ENCODE measurements around the gene GJE1. TPM values are rescaled to one million over a fixed set of nuclear protein-coding genes. Genes with fewer than 3 reads are reported as not detected.

GJE1 gene
- total and polyA plus RNA-seq, 5 donors from 2014 or later, result not detected

- peaks cover 29% of the 10 kb centered on the region for H3K36me3 Mint-ChIP-seq
- no peaks in the 10 kb centered on the region for H3K9me3 Mint-ChIP-seq
- ATAC-seq (ENCODE audit: low read depth in 2 of 2) (no peak), DNase-seq (no peak)
- no peaks in the 10 kb centered on the region for H3K27me3 ChIP-seq (ENCODE audit: control insufficient read depth, insufficient read depth, low read length)
- no peak overlapping the region for H3K4me3 Mint-ChIP-seq
- H3K27me3 Mint-ChIP-seq, result no peaks in the 10 kb centered on the region
- H3K27ac Mint-ChIP-seq, result no peak overlapping the region
- peaks cover 8% of the 10 kb centered on the region for H3K36me3 ChIP-seq (ENCODE audit: control insufficient read depth, insufficient read depth, low read length)
- no peak overlapping the region for H3K27ac ChIP-seq (ENCODE audit: insufficient read depth, low read length, poor library complexity, severe bottlenecking)
- peaks cover 12 to 32% (median 29%) of the 10 kb centered on the region in 4 donors for H3K4me1 Mint-ChIP-seq
- no peaks in the 10 kb centered on the region for H3K4me1 ChIP-seq (ENCODE audit: control insufficient read depth, insufficient read depth, low read length, poor library complexity, severe bottlenecking)
- peaks cover 0 to under 1% of the 10 kb centered on the region in 2 experiments for H3K9me3 ChIP-seq (ENCODE audit: control insufficient read depth in 2 of 2, low read length in 2 of 2)
- H3K4me3 ChIP-seq (ENCODE audit: low read depth, low read length), result no peak overlapping the region
Measured at GRCh38 chr6:142183351-142183750, 50.6 kb downstream of the GJE1 start.

DNA sequence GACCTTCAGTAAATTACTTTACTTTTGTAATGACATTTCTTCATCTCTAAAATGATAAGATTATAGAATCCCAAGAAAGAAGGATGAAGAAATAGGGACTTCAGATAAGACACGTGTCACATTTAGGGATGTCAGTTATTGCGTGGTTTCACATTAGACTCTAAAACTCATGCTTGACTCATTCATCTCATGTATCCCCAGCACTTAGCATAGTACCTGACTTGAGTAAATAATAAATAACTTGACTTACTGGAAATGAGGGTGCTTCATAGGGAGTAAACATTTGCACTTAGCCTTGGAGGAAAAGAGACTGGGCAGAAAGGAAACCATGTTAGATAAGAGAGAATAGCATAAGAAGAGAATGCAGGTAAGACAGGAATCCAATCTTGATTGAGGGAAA, 51.6 kb downstream of the GJE1 start:
- Mint-ChIP-seq H3K27me3 (no peaks in the 10 kb centered on the region), H3K4me3 (no peak overlapping the region), H3K36me3 (peaks cover 32% of the 10 kb centered on the region), H3K27ac (no peak overlapping the region), H3K4me1 (peaks cover 12 to 31% (median 30%) of the 10 kb centered on the region in 4 donors), H3K9me3 (no peaks in the 10 kb centered on the region)
- no peak overlapping the region for H3K27ac ChIP-seq (ENCODE audit: insufficient read depth, low read length, poor library complexity, severe bottlenecking)
- DNase-seq (no peak), ATAC-seq (ENCODE audit: low read depth in 2 of 2) (no peak)
- no peaks in the 10 kb centered on the region for H3K9me3 ChIP-seq (ENCODE audit: control insufficient read depth in 2 of 2, low read length in 2 of 2)
- H3K27me3 ChIP-seq (ENCODE audit: control insufficient read depth, insufficient read depth, low read length), result no peaks in the 10 kb centered on the region
- peaks cover 10% of the 10 kb centered on the region for H3K36me3 ChIP-seq (ENCODE audit: control insufficient read depth, insufficient read depth, low read length)
- H3K4me1 ChIP-seq (ENCODE audit: control insufficient read depth, insufficient read depth, low read length, poor library complexity, severe bottlenecking), result no peaks in the 10 kb centered on the region
- H3K4me3 ChIP-seq (ENCODE audit: low read depth, low read length), result no peak overlapping the region

Other genes with a start within 250 kb of the GJE1 start
- not detected for gene NMBR, start 14.2 kb downstream of the GJE1 start, total RNA-seq
- not detected for gene NMBR, start 14.2 kb downstream of the GJE1 start, polyA plus RNA-seq
- 20.1 TPM for gene VTA1, start 14.3 kb downstream of the GJE1 start, total RNA-seq
- 10 to 100 TPM; 68.6 to 90.0 (median 83.5) TPM for gene VTA1, start 14.3 kb downstream of the GJE1 start, polyA plus RNA-seq
- 0.74 TPM for gene ADGRG6, start 169.1 kb downstream of the GJE1 start, total RNA-seq
- not detected for gene ADGRG6, start 169.1 kb downstream of the GJE1 start, polyA plus RNA-seq